Esophagus mucosa (tissue), 1 donor: ENCODE results near the gene PMCH. TPM values are rescaled to one million over a fixed set of nuclear protein-coding genes. Genes with fewer than 3 reads are reported as not detected.
"Not testable (repeated sequence)": the region's sequence is repeated elsewhere in the genome, so short reads cannot be mapped to it uniquely, and the experiment has no call there.

Source experiments
- ATAC-seq: fragments of 200-7000 bp; cut with Tn5 transposase; one replicate; pipeline ENCODE4 v1.9.1; 2020
- total RNA-seq: library from RNA; stranded (reverse); gene quantifications from one replicate; pipeline ENCODE4 v1.2.4, GENCODE V29; 2023
- donor health status: DM: yes; HTN: yes; CAD: no.

PMCH gene, protein sequence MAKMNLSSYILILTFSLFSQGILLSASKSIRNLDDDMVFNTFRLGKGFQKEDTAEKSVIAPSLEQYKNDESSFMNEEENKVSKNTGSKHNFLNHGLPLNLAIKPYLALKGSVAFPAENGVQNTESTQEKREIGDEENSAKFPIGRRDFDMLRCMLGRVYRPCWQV
- not detected for total RNA-seq

DNA sequence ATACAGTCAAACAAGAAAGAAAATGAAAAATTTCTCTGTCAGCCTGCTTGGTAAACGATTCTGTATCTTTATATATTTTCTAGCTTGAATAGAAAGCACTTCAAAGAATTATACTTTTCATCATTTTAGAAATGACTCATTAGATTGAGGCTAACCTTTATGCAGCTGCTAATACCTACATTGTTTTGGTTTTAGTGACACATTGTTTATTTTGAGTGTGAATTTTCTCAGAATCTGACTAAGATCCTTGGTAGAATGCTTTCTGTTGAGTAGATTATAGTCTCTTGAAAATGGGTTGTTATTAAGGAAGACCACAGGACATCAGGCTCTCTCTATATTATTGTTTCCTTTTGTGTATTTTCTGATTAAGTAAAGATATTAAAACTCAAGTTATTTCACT is at the start of gene PMCH:
PMCH (minus strand) TSS at position 45 of the 400 bp plus-strand sequence. CDS start 63 bp downstream, outside the sequence.
- ATAC-seq: peak; percentile 52

DNA sequence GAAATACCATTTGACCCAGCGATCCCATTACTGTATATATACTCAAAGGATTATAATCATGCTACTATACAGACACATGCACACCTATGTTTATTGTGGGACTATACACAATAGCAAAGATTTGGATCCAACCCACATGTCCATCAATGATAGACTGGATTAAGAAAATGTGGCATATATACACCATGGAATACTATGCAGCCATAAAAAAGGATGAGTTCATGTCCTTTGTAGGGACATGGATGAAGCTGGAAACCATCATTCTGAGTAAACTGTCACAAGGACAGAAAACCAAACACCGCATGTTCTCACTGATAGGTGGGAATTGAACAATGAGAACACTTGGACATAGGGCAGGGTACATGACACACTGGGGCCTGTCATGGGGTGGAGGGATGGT is 43.2 kb upstream of the PMCH start:
- ATAC-seq: not testable (repeated sequence)

GRCh38 chr12:102234599-102234998 is 37.0 kb upstream of the PMCH start:
- ATAC-seq: no peak

GRCh38 chr12:102232446-102232845 is 34.8 kb upstream of the PMCH start:
- no peak for ATAC-seq

GRCh38 chr12:102232036-102232435 is 34.4 kb upstream of the PMCH start:
- ATAC-seq: no peak

GRCh38 chr12:102227954-102228353 is 30.3 kb upstream of the PMCH start:
- no peak for ATAC-seq

GRCh38 chr12:102220736-102221135 is 23.1 kb upstream of the PMCH start:
- no peak for ATAC-seq

DNA sequence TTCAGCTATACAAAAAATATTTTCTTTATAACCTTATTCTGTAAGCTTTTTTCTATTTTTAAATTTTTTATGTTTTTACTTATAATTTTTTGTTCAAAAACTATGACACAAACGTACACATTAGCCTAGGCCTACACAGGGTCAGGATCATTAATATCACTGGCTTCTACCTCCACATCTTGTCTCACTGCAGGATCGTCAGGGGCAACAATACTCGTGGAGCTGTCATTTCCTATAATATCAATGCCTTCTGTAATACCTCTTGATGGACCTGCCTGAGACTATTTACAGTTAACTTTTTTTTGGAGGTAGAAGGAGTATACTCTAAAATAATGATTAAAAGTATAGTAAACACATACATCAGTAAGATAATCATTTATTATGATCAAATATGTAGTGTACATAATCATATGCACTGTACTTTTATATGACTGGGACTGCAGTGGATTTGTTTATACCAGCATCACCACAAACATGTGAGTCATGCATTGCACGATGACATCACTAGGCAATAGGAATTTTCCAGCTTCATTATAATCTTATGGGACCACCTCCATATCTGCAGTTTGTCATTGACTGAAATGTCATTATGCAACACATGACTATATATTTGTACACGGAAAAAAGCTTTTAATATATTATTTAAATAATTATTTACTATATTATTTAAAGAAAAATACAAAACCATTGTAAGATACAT is 18.5 kb upstream of the PMCH start:
- no peak for ATAC-seq

GRCh38 chr12:102204025-102204424 is 6.4 kb upstream of the PMCH start:
- no peak for ATAC-seq

- ATAC-seq: no peak
Observed at GRCh38 chr12:102202556-102202955, 4.9 kb upstream of the PMCH start.

GRCh38 chr12:102201436-102202061 is 3.9 kb upstream of the PMCH start:
- no peak for ATAC-seq

GRCh38 chr12:102195826-102196225 is 1.8 kb downstream of the PMCH start:
- no peak for ATAC-seq

GRCh38 chr12:102182635-102183034 is 15.0 kb downstream of the PMCH start:
- ATAC-seq: peak; percentile 57

DNA sequence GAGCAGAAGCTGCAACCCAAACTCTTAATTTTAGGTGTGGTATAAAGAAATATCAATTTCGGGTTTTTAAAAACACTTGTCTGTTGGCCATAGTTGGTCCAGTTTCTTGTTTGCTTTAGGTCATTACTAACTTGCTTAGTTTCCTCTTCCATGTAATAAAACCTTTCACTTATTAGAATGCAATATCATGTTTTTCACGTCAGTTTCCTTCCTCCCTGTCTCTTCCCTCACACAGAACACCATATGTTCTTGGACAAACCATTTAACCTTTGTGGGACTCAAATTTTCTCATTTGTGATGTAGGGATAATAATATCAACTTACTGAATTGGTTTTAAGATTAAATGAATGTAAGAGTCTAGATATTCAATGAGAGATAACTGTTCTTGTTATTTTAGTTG is 22.9 kb downstream of the PMCH start:
- no peak for ATAC-seq

DNA sequence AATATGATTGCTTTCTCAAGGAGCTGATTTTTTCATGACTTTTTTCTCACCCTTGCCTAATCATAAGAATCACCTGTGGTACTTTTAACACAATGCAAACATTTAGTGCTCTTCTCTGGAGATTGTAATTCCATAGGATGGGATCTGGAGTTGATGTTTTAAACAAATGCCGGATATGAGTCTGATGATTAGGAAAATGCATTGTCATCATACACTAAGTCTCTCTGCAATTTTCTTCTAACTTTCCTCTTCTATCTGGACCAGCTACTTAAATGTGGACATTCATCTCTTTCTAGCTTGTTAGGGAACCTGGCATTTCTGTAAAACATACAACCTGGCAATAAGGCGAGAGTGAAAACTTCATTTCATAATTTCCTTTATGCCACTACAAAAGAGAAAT is 23.5 kb downstream of the PMCH start:
- ATAC-seq: no peak

DNA sequence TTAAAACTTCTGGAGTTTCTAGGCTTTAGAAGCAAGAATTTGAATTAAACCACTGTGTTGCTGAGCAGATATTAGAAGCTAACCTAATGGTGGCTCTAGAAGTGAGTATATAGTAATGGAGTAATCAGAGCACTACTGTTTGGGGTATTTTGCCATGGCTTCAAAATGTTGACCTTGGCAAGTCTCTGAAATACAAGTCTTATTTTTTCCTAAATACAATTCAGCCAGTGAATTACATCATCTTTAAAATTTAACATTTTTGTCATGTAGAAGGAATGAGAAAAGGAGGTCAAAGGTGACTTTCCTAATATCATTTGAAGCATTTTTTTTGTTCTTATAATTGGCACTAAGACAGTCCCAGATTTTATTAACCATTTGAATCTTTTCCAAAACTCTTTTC is 25.2 kb downstream of the PMCH start:
- no peak for ATAC-seq

GRCh38 chr12:102171951-102172350 is 25.7 kb downstream of the PMCH start:
- ATAC-seq: no peak

DNA sequence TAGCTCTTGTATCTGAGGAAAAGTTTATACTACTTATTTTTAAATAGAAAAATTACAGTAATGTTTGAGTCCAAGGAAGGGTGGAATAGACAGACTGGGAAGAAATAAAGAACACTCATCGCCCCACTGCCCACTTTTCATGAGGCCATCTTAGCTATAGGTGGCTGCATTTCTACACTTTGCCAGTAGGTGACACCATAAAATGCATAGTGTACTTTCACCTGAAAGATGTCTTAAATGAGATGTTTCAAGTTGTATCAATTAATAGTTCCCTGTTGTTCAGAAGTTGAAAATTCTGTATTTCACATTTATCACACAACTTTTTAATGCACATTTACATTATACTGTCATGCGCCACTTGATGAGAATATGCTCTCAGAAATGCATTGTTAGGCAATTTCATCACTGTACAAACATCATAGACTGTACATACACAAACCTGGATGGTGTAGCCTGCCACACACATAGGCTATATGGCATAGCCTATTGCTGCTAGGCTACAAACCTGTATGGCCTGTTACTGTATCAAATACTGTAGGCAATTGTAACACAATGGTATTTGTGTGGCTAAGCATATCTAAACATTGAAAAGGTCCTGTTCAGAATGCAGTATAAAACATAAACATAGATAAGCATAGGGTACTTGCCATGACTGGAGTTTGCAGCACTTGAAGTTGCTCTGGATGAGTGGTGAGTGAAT is 27.6 kb downstream of the PMCH start:
- ATAC-seq: peak; percentile 53

DNA sequence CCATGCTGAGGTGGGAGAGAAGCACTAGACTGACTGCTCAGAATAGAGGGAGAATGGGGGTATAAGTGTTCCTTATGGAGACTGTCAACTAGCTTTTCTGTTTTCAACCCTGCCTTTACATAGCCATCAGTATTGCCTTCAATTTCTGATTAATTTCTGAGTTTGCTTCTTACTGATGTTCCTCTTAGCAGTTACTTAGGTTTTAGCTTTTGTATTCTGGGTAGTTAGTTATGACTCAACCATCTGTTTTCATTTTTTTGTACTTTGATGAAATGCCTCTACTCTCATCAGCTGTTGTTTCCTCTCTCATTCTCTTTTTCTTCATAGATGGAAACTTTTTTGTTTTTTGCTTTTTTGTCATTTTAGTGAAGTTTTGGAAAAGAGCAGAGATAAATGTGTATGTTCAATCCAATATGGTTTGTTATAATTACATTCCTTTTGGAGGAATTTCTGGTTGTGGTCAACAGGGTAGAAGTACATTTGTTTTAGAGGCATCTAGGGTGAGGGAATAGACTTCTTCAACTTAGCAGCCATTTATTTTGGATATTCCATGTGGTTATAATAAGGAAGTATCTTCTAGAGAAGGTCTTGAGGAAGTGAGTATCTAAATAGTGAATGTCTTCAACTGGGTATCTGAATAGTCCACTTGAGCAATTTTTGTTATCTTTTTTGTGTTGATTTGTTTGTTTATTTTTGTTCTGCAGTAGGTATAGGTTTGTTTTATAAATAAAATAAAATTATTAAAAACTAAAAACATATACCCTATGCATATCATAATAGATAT is 29.6 kb downstream of the PMCH start:
- no peak for ATAC-seq

GRCh38 chr12:102163383-102163782 is 34.2 kb downstream of the PMCH start:
- no peak for ATAC-seq

DNA sequence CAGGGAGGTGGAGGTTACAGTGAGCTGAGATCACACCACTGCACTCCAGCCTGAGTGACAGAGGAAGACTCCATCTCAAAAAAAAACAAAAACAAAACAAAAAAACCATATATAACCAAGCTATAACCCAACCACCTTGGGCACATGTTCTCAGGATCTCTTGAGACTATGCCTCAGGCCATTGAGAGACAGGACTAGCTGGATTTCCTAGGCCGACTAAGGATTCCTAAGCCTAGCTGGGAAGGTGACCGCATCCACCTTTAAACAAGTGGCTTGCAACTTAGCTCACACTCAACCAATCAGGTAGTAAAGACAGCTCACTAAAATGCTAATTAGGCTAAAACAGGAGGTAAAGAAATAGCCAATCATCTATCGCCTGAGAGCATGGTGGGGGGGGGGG is 42.4 kb downstream of the PMCH start:
- not testable (repeated sequence) for ATAC-seq

GRCh38 chr12:102147062-102147587 is 50.5 kb downstream of the PMCH start:
- not testable (repeated sequence) for ATAC-seq
